Hepatocyte (in vitro differentiated cells): Measurements from ENCODE around the gene FAM3C. TPM values are rescaled to one million over a fixed set of nuclear protein-coding genes. Genes with fewer than 3 reads are reported as not detected.

ENCODE experiments used
- DNase-seq: peaks from one replicate; pipeline ENCODE4 v3.0.0-alpha.2; 2016; ENCODE audit warnings: low spot score
- H2AFZ ChIP-seq: fragments of 200-600 bp; sonication (generic); 2 replicates; pipeline ENCODE4 v1.6.0; 2016; ENCODE audit warnings: antibody characterized with exemption, mild to moderate bottlenecking
- H3K27ac ChIP-seq: fragments of 200-600 bp; sonication (generic); 2 replicates; pipeline ENCODE4 v1.5.1; 2016; ENCODE audit warnings: mild to moderate bottlenecking
- H3K27me3 ChIP-seq: fragments of 200-600 bp; sonication (generic); 2 replicates; pipeline ENCODE4 v1.6.1; 2016
- H3K36me3 ChIP-seq: fragments of 200-600 bp; sonication (generic); replicated peaks from 2 replicates; pipeline ENCODE4 v1.5.1; 2016; ENCODE audit warnings: low read depth; ENCODE audit not compliant: insufficient read depth
- H3K4me1 ChIP-seq: fragments of 200-600 bp; sonication (generic); 2 replicates; pipeline ENCODE4 v1.5.1; 2016; ENCODE audit warnings: mild to moderate bottlenecking, moderate library complexity; ENCODE audit not compliant: insufficient read depth
- H3K4me2 ChIP-seq: fragments of 200-600 bp; sonication (generic); 2 replicates; pipeline ENCODE4 v1.6.0; 2016
- H3K4me3 ChIP-seq: fragments of 200-600 bp; sonication (generic); 2 replicates; pipeline ENCODE4 v1.5.1; 2016; ENCODE audit warnings: mild to moderate bottlenecking
- H3K79me2 ChIP-seq: fragments of 200-600 bp; sonication (generic); 2 replicates; pipeline ENCODE4 v1.6.0; 2017; ENCODE audit warnings: mild to moderate bottlenecking
- H3K9me2 ChIP-seq: fragments of 200-600 bp; sonication (generic); replicated peaks from 2 replicates; pipeline ENCODE4 v1.6.0; 2017; ENCODE audit warnings: mild to moderate bottlenecking; ENCODE audit not compliant: insufficient read depth
- H3K9me3 ChIP-seq: fragments of 200-600 bp; sonication (generic); 2 replicates; pipeline ENCODE4 v1.5.1; 2016; ENCODE audit warnings: low read depth, mild to moderate bottlenecking
- H4K20me1 ChIP-seq: fragments of 200-600 bp; sonication (generic); 2 replicates; pipeline ENCODE4 v1.6.0; 2016; ENCODE audit warnings: mild to moderate bottlenecking; ENCODE audit not compliant: insufficient read depth, poor library complexity, severe bottlenecking
- EZH2 ChIP-seq: fragments of 200-600 bp; sonication (generic); IDR thresholded peaks from 2 replicates; pipeline ENCODE4 v1.6.1; 2016; ENCODE audit warnings: antibody characterized with exemption, mild to moderate bottlenecking, borderline replicate concordance
- EZH2phosphoT487 ChIP-seq: fragments of 200-600 bp; sonication (generic); IDR thresholded peaks from one replicate; pipeline ENCODE4 v1.6.1; 2018; ENCODE audit warnings: antibody characterized with exemption, mild to moderate bottlenecking, low read depth, moderate library complexity; ENCODE audit not compliant: unreplicated experiment, severe bottlenecking
- WGBS: methylation state at CpG from one replicate; pipeline ENCODE4 v1.1.6; 2016; ENCODE audit warnings: low lambda C conversion rate; ENCODE audit errors: missing lambda C conversion rate; 5-methylcytosine and 5-hydroxymethylcytosine counted together
- polyA plus RNA-seq: library from polyadenylated mRNA; unstranded; fragments of >200 nt; fragmentation: Nextera tagmentation; extraction: Ambion mirVana; gene quantifications from 2 replicates; pipeline ENCODE4 v1.2.1, GENCODE V29; 2016
- total RNA-seq: library from RNA; depleted of rRNA; stranded (reverse); fragments of >200 nt; gene quantifications from 2 replicates; pipeline ENCODE4 v1.2.3, GENCODE V29; 2014
- TF ChIP-seq, protein P1 (sequence below): fragments of 200-600 bp; sonication (generic); IDR thresholded peaks from 2 replicates; pipeline ENCODE4 v1.5.1; 2016; ENCODE audit warnings: antibody characterized with exemption, mild to moderate bottlenecking; ENCODE audit not compliant: poor library complexity

The FAM3C gene
- total and polyA plus RNA-seq, 2 experiments from 2014 or later = 119 to 127 TPM

DNA sequence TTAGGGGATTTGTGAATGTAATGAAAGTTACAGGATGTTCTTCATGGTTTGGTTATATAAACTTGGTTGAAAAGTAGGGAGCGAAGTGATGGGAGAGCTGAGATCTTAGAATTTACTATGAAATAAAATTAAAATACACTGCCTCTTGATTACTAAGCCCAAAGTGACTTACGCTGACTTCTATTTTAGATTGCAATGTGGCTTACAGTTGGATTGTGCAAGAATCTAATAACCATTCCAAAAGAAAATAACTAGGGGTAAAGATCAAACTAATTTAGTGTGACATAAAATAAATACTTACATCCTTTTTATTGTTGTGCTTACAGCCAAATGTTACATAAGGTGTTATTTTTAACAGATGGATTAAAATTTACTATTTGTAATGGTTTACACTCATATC is 52.0 kb downstream of the FAM3C start:
- TF ChIP-seq EZH2phosphoT487 (no peak), EZH2 (no peak)
- TF ChIP-seq, protein P1, sequence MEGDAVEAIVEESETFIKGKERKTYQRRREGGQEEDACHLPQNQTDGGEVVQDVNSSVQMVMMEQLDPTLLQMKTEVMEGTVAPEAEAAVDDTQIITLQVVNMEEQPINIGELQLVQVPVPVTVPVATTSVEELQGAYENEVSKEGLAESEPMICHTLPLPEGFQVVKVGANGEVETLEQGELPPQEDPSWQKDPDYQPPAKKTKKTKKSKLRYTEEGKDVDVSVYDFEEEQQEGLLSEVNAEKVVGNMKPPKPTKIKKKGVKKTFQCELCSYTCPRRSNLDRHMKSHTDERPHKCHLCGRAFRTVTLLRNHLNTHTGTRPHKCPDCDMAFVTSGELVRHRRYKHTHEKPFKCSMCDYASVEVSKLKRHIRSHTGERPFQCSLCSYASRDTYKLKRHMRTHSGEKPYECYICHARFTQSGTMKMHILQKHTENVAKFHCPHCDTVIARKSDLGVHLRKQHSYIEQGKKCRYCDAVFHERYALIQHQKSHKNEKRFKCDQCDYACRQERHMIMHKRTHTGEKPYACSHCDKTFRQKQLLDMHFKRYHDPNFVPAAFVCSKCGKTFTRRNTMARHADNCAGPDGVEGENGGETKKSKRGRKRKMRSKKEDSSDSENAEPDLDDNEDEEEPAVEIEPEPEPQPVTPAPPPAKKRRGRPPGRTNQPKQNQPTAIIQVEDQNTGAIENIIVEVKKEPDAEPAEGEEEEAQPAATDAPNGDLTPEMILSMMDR = no peak
- H3K4me3 ChIP-seq = no peak overlapping the region
- no peaks in the 10 kb centered on the region for H3K9me2 ChIP-seq
- H4K20me1 ChIP-seq = no peaks in the 10 kb centered on the region
- peaks cover 6% of the 10 kb centered on the region for H3K4me1 ChIP-seq
- no peaks in the 10 kb centered on the region for H3K36me3 ChIP-seq
- H3K27ac ChIP-seq = no peak overlapping the region
- 71% methylated on average over 2 of the region's 2 CpGs for WGBS
- no peaks in the 10 kb centered on the region for H3K27me3 ChIP-seq
- H2AFZ ChIP-seq = no peak overlapping the region
- no peak for DNase-seq
- H3K9me3 ChIP-seq = no peaks in the 10 kb centered on the region
- no peak overlapping the region for H3K4me2 ChIP-seq
- no peaks in the 10 kb centered on the region for H3K79me2 ChIP-seq

DNA sequence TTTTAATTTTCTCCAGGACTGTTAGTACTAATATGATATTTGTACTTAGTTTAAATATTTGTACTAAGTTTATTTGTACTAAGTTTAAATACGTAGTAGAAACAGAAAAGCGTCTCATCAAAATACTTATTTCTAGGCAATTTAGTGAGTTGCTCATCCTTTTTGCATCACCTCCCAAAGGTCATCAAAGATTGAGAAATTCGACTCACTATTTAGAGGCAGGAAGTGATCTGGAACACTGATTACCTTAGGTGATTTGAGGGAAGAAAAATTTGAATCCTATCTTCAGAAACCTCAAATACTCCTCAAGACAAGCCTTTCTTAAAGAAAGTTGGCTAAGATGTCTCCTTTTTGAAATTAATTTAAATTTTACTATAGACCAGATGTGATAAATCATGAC is 52.8 kb downstream of the FAM3C start:
- TF ChIP-seq, protein P1 = no peak
- no peak for TF ChIP-seq EZH2phosphoT487
- TF ChIP-seq EZH2 = no peak
- WGBS = 78% methylated on average over 3 of the region's 3 CpGs

DNA sequence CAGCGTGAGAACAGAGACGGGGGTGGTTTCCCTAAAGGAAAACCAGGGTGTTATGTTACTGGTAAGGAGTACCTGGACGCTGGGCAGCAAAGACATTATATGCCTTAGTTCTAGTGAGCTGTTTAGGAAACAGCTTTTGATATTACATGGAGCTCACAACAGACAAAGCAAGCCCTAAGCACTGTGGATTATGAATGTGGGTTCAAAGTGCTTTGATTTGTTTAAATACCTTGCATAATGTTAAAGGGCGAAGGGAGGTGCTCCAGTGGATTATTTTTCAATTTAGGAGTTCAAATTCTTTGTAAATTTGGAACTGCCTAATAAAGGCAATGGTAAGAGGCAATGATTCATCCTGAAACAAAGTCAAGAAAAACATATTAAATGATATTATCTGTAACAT is 53.5 kb downstream of the FAM3C start:
- WGBS = 90% methylated on average over 4 of the region's 4 CpGs
- no peaks in the 10 kb centered on the region for H3K9me3 ChIP-seq
- no peaks in the 10 kb centered on the region for H3K9me2 ChIP-seq
- H3K4me1 ChIP-seq = peaks cover 6% of the 10 kb centered on the region
- no peaks in the 10 kb centered on the region for H3K36me3 ChIP-seq
- no peak overlapping the region for H2AFZ ChIP-seq
- H3K4me3 ChIP-seq = no peak overlapping the region
- DNase-seq = no peak
- no peaks in the 10 kb centered on the region for H3K27me3 ChIP-seq
- H3K27ac ChIP-seq = no peak overlapping the region
- TF ChIP-seq EZH2phosphoT487 (no peak), EZH2 (no peak)
- TF ChIP-seq, protein P1 = no peak
- H4K20me1 ChIP-seq = no peaks in the 10 kb centered on the region
- H3K4me2 ChIP-seq = no peak overlapping the region
- no peaks in the 10 kb centered on the region for H3K79me2 ChIP-seq

More for the DNA sequence above, 52.8 kb downstream of the FAM3C start:
- H4K20me1 ChIP-seq = no peaks in the 10 kb centered on the region
- H3K27ac ChIP-seq = no peak overlapping the region
- no peak for DNase-seq
- H3K4me2 ChIP-seq = no peak overlapping the region
- H2AFZ ChIP-seq = no peak overlapping the region
- H3K27me3 ChIP-seq = no peaks in the 10 kb centered on the region
- peaks cover 6% of the 10 kb centered on the region for H3K4me1 ChIP-seq
- no peaks in the 10 kb centered on the region for H3K36me3 ChIP-seq
- no peaks in the 10 kb centered on the region for H3K79me2 ChIP-seq
- no peak overlapping the region for H3K4me3 ChIP-seq
- H3K9me2 ChIP-seq = no peaks in the 10 kb centered on the region
- H3K9me3 ChIP-seq = no peaks in the 10 kb centered on the region

DNA sequence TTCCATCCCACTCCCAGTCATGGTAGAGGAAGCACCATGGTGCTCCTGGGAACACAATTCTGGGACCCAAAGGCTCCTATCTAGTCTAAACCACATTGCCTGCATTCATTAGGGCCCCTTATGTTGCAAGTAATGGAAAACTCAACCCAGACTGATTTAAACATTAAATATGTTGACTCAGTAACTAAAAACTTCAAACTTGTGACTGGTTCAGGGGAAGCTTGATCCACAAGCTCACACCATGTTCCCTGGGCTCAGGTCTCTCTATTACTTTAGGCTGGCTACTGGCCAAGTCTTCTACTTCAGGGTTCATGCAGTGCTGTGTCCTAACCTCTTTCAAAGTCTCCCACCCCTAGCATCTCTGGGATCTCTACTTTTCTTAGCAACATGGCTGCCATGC is 54.2 kb downstream of the FAM3C start:
- Histone ChIP-seq H3K36me3 (no peaks in the 10 kb centered on the region), H3K79me2 (no peaks in the 10 kb centered on the region), H3K4me1 (peaks cover 6% of the 10 kb centered on the region), H3K27me3 (no peaks in the 10 kb centered on the region), H4K20me1 (no peaks in the 10 kb centered on the region), H3K4me2 (no peak overlapping the region), H3K4me3 (no peak overlapping the region), H3K27ac (no peak overlapping the region), H3K9me3 (no peaks in the 10 kb centered on the region), H2AFZ (no peak overlapping the region), H3K9me2 (no peaks in the 10 kb centered on the region)
- no peak for TF ChIP-seq EZH2phosphoT487
- TF ChIP-seq, protein P1 = no peak
- no peak for TF ChIP-seq EZH2
- no peak for DNase-seq
